NT2/D1 (cell line): ENCODE measurements around the gene HABP2.

Experiments used
- DNase-seq: peaks from one replicate; pipeline ENCODE4 v3.0.0-alpha.2; 2011; ENCODE audit warnings: low read depth, low spot score
- H3K27me3 ChIP-seq: 2 replicates; pipeline ENCODE4 v1.6.0; 2011; ENCODE audit warnings: mild to moderate bottlenecking; ENCODE audit not compliant: insufficient read length, insufficient read depth
- H3K36me3 ChIP-seq: 2 replicates; pipeline ENCODE4 v1.6.1; 2011; ENCODE audit warnings: mild to moderate bottlenecking, low read length, mixed read lengths; ENCODE audit not compliant: insufficient read depth, insufficient read length
- H3K4me1 ChIP-seq: 2 replicates; pipeline ENCODE4 v1.5.1; 2011; ENCODE audit not compliant: insufficient read depth, insufficient read length
- H3K4me3 ChIP-seq: 2 replicates; pipeline ENCODE4 v1.5.1; 2011; ENCODE audit warnings: low read depth; ENCODE audit not compliant: insufficient read length
- H3K9ac ChIP-seq: 2 replicates; pipeline ENCODE4 v1.6.0; 2011; ENCODE audit warnings: low read depth; ENCODE audit not compliant: insufficient read length
- H3K9me3 ChIP-seq: 2 replicates; pipeline ENCODE4 v1.5.1; 2011; ENCODE audit warnings: mild to moderate bottlenecking, low read length; ENCODE audit not compliant: insufficient read depth
- SUZ12 ChIP-seq: IDR thresholded peaks from 2 replicates; pipeline ENCODE4 v1.6.1; 2011; ENCODE audit not compliant: insufficient read length, insufficient read depth; ENCODE audit errors: extremely low read depth
- YY1 ChIP-seq: IDR thresholded peaks from 2 replicates; pipeline ENCODE4 v1.6.1; 2011; ENCODE audit not compliant: insufficient read length, insufficient read depth
- ZNF274 ChIP-seq: IDR thresholded peaks from 2 replicates; pipeline ENCODE4 v1.6.1; 2011; ENCODE audit warnings: mild to moderate bottlenecking, low read depth, low read length

Gene HABP2

GRCh38 chr10:113552701-113553100 lies at the start of gene HABP2:
TSS of gene HABP2 (plus strand) at chr10:113553053. CDS start at chr10:113553122, 69 bp downstream.
- TF ChIP-seq ZNF274 (no peak), SUZ12 (no peak), YY1 (no peak)
- H3K27me3 ChIP-seq: peaks cover 4% of the 10 kb centered on the region
- no peak for DNase-seq
- H3K4me1 ChIP-seq: peaks cover 10% of the 10 kb centered on the region
- H3K4me3 ChIP-seq: no peak within 1 kb of the TSS
- H3K9me3 ChIP-seq: no peaks in the 10 kb centered on the region
- H3K36me3 ChIP-seq: no peaks in the 10 kb centered on the region
- no peak within 1 kb of the TSS for H3K9ac ChIP-seq

- Histone ChIP-seq H3K9me3 (peaks cover 3% of the 10 kb centered on the region; the same call in 1 of the 2 replicates), H3K4me1 (no peaks in the 10 kb centered on the region), H3K27me3 (no peaks in the 10 kb centered on the region), H3K4me3 (no peak overlapping the region), H3K36me3 (no peaks in the 10 kb centered on the region), H3K9ac (no peak overlapping the region)
- no peak for DNase-seq
- no peak for TF ChIP-seq ZNF274
- no peak for TF ChIP-seq YY1
- TF ChIP-seq SUZ12: no peak
Observed at GRCh38 chr10:113503930-113504329, 48.9 kb upstream of the HABP2 start.

- H3K36me3 ChIP-seq: no peaks in the 10 kb centered on the region
- peaks cover 3% of the 10 kb centered on the region; the same call in 1 of the 2 replicates for H3K9me3 ChIP-seq
- no peak for DNase-seq
Observed at GRCh38 chr10:113504423-113504822, 48.4 kb upstream of the HABP2 start.

GRCh38 chr10:113506476-113506875 lies 46.4 kb upstream of the HABP2 start:
- H3K9ac ChIP-seq: no peak overlapping the region
- H3K4me1 ChIP-seq: no peaks in the 10 kb centered on the region
- H3K4me3 ChIP-seq: no peak overlapping the region
- DNase-seq: no peak
- no peaks in the 10 kb centered on the region for H3K27me3 ChIP-seq
- peaks cover 7% of the 10 kb centered on the region; the same call in 1 of the 2 replicates for H3K9me3 ChIP-seq
- TF ChIP-seq SUZ12 (no peak), YY1 (no peak), ZNF274 (no peak)
- H3K36me3 ChIP-seq: no peaks in the 10 kb centered on the region

More at GRCh38 chr10:113504423-113504822, 48.4 kb upstream of the HABP2 start:
- Histone ChIP-seq H3K4me3 (no peak overlapping the region), H3K9ac (no peak overlapping the region), H3K27me3 (no peaks in the 10 kb centered on the region), H3K4me1 (no peaks in the 10 kb centered on the region)
- TF ChIP-seq ZNF274 (no peak), SUZ12 (no peak), YY1 (no peak)

- Histone ChIP-seq H3K9me3 (peaks cover 10% of the 10 kb centered on the region; the same call in 1 of the 2 replicates), H3K9ac (no peak overlapping the region), H3K36me3 (no peaks in the 10 kb centered on the region), H3K27me3 (no peaks in the 10 kb centered on the region), H3K4me1 (no peaks in the 10 kb centered on the region), H3K4me3 (no peak overlapping the region)
- no peak for TF ChIP-seq ZNF274
- no peak for TF ChIP-seq YY1
- no peak for TF ChIP-seq SUZ12
- DNase-seq: no peak
Observed at GRCh38 chr10:113511419-113511818, 41.4 kb upstream of the HABP2 start.

- Histone ChIP-seq H3K36me3 (no peaks in the 10 kb centered on the region), H3K4me1 (no peaks in the 10 kb centered on the region), H3K9me3 (peaks cover 10% of the 10 kb centered on the region; the same call in 1 of the 2 replicates), H3K9ac (no peak overlapping the region), H3K27me3 (no peaks in the 10 kb centered on the region), H3K4me3 (no peak overlapping the region)
- no peak for TF ChIP-seq SUZ12
- TF ChIP-seq ZNF274: no peak
- no peak for TF ChIP-seq YY1
- no peak for DNase-seq
Observed at GRCh38 chr10:113515161-113515560, 37.7 kb upstream of the HABP2 start.

- H3K27me3 ChIP-seq: no peaks in the 10 kb centered on the region
- H3K9ac ChIP-seq: no peak overlapping the region
- H3K9me3 ChIP-seq: peaks cover 10% of the 10 kb centered on the region; the same call in 1 of the 2 replicates
- no peaks in the 10 kb centered on the region for H3K4me1 ChIP-seq
- TF ChIP-seq YY1 (no peak), ZNF274 (no peak), SUZ12 (no peak)
- H3K4me3 ChIP-seq: no peak overlapping the region
- H3K36me3 ChIP-seq: no peaks in the 10 kb centered on the region
- no peak for DNase-seq
Observed at GRCh38 chr10:113515601-113516000, 37.3 kb upstream of the HABP2 start.
